ENCODE results near the gene BTN3A1.
"Not testable (repeated sequence)": the region's sequence is repeated elsewhere in the genome, so short reads cannot be mapped to it uniquely, and the experiment has no call there.

BTN3A1 gene

DNA sequence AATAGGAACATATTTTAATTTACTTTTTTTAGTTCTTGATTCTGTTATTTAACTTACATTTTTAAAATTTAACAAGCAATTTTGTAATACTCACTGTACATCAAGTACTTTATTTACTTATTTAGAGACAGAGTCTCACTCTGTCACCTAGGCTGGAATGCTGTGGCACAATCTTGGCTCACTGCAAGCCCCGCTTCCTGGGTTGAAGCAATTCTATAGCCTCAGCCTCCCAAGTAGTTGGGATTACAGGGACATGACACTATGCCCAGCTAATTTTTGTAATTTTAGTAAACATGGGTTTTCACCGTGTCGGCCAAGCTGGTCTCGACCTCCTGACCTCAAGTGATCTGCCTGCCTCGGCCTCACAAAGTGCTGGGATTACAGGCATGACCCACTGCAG, 45.2 kb downstream of the BTN3A1 start:
- DNase-seq = no peak

DNA sequence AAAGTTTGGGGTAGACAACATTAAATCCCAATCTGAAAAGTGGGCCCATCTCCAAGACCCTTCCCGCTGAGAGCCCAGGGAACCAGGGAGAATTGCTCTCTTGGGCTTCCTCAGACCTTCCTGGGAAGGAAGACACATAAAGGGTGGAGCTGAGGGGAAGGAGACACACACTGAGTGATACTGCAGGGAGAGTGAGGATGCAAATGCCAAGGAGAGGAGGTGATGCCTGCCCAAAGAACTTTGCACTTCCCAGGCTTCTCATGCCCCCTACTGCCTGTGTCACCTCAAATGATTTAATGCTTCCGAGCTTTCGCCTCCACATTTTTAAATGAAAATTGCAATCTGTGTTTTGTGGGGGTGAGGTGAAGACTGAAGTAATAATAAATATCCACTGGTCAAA, 48.2 kb downstream of the BTN3A1 start:
- DNase-seq = no peak

GRCh38 chr6:26452631-26453235, 50.7 kb downstream of the BTN3A1 start:
- DNase-seq = no peak

GRCh38 chr6:26454631-26455030, 52.6 kb downstream of the BTN3A1 start:
- DNase-seq = no peak

- no peak for DNase-seq
These were observed 53.4 kb downstream of the BTN3A1 start for GRCh38 chr6:26455357-26455970.

- no peak for DNase-seq
These were observed 55.3 kb downstream of the BTN3A1 start for GRCh38 chr6:26457264-26457805.

- peak; percentile 51 for DNase-seq
These were observed 56.0 kb downstream of the BTN3A1 start, which contains the start of gene BTN2A1 for GRCh38 chr6:26457806-26458688. Gene BTN2A1, plus strand, starts transcription at chr6:26457955. Its CDS starts 682 bp downstream, at chr6:26458637.

GRCh38 chr6:26459023-26459810, 57.1 kb downstream of the BTN3A1 start:
- DNase-seq = no peak

- DNase-seq = not testable (repeated sequence)
These were observed 59.3 kb downstream of the BTN3A1 start for GRCh38 chr6:26461353-26461752.

GRCh38 chr6:26464014-26464413, 61.9 kb downstream of the BTN3A1 start:
- DNase-seq = no peak

DNA sequence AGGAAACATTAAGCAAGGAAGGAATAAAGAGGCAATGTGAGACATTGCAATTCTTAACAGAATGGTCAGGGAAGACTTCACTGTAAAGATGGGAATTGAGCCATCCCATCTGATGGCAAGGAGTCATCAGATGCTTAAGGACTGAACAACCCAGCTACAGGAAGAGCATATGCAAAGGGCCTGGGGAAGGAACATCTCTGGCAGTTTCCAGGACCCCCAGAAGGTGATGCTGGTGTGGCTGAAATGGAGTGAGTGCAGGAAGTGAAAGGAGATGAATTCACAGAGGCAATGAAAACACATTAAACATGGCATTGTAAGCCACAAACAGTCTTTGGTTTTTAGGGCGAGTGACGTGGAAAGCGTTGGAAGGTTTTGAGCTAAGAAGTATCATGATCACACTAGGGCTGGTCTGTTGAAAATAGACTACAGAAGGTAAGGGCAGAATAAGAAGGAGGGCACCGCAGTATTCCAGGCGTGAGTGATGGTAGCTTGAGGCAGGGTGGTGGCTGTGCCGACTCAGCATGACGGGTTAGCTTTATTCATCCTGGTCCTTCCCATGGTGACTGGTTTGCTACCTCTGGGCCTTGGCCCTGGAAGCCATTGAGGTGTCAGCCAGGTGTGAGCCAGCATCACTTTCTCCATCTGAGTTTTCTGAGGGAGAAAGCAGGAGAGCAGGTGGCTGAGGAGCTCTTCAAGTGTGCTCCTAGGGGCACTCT, 62.5 kb downstream of the BTN3A1 start:
- no peak for DNase-seq

All from T-helper 9 cell (primary cell).